ENCODE measurements around the gene SLC2A10.

SLC2A10 gene

GRCh38 chr20:46777331-46777730 is 67.9 kb downstream of the SLC2A10 start:
- no peak overlapping the region for H3K9ac ChIP-seq (ENCODE audit: low read depth in 1 of 2, low read length in 2 of 2)
- no peaks in the 10 kb centered on the region for H3K9me3 ChIP-seq (ENCODE audit: control insufficient read depth in 1 of 2, low read length in 2 of 2)
- H3K36me3 ChIP-seq (ENCODE audit: control insufficient read depth in 1 of 2, insufficient read depth in 2 of 2, low read length in 2 of 2), result no peaks in the 10 kb centered on the region
- no peak overlapping the region for H3K4me3 ChIP-seq (ENCODE audit: low read depth in 1 of 2, low read length in 2 of 2)
- no peaks in the 10 kb centered on the region for H3K27me3 ChIP-seq (ENCODE audit: control insufficient read depth in 1 of 2, insufficient read depth in 2 of 2, low read length in 2 of 2)
- H3K4me1 ChIP-seq (ENCODE audit: control insufficient read depth in 1 of 2, insufficient read depth in 2 of 2, low read length in 2 of 2), result no peaks in the 10 kb centered on the region
- H3K27ac ChIP-seq (ENCODE audit: low read depth, low read length), result no peak overlapping the region

- Histone ChIP-seq H3K9me3 (ENCODE audit: control insufficient read depth in 1 of 2, low read length in 2 of 2) (no peaks in the 10 kb centered on the region), H3K27me3 (ENCODE audit: control insufficient read depth in 1 of 2, insufficient read depth in 2 of 2, low read length in 2 of 2) (no peaks in the 10 kb centered on the region), H3K4me1 (ENCODE audit: control insufficient read depth in 1 of 2, insufficient read depth in 2 of 2, low read length in 2 of 2) (no peaks in the 10 kb centered on the region), H3K27ac (ENCODE audit: low read depth, low read length) (no peak overlapping the region), H3K36me3 (ENCODE audit: control insufficient read depth in 1 of 2, insufficient read depth in 2 of 2, low read length in 2 of 2) (no peaks in the 10 kb centered on the region), H3K9ac (ENCODE audit: low read depth in 1 of 2, low read length in 2 of 2) (no peak overlapping the region), H3K4me3 (ENCODE audit: low read depth in 1 of 2, low read length in 2 of 2) (no peak overlapping the region)
Measured at GRCh38 chr20:46779831-46780230, 70.4 kb downstream of the SLC2A10 start.

GRCh38 chr20:46784436-46785127 is 75.1 kb downstream of the SLC2A10 start:
- H3K27ac ChIP-seq (ENCODE audit: low read depth, low read length), result no peak overlapping the region
- no peaks in the 10 kb centered on the region for H3K36me3 ChIP-seq (ENCODE audit: control insufficient read depth in 1 of 2, insufficient read depth in 2 of 2, low read length in 2 of 2)
- H3K27me3 ChIP-seq (ENCODE audit: control insufficient read depth in 1 of 2, insufficient read depth in 2 of 2, low read length in 2 of 2), result peaks cover 0 to 6% of the 10 kb centered on the region in 2 donors
- no peak overlapping the region for H3K4me3 ChIP-seq (ENCODE audit: low read depth in 1 of 2, low read length in 2 of 2)
- H3K9ac ChIP-seq (ENCODE audit: low read depth in 1 of 2, low read length in 2 of 2), result no peak overlapping the region
- no peaks in the 10 kb centered on the region for H3K4me1 ChIP-seq (ENCODE audit: control insufficient read depth in 1 of 2, insufficient read depth in 2 of 2, low read length in 2 of 2)
- no peaks in the 10 kb centered on the region for H3K9me3 ChIP-seq (ENCODE audit: control insufficient read depth in 1 of 2, low read length in 2 of 2)

All from duodenal mucosa (tissue), 2 donors.